ENCODE measurements around the gene ANKLE1. TPM values are rescaled to one million over a fixed set of nuclear protein-coding genes. Genes with fewer than 3 reads are reported as not detected.

Gene ANKLE1
- total and polyA plus RNA-seq, 3 experiments from 2014 or later, result 0.47 to 16.2 (median 15.2) TPM

- no peaks in the 10 kb centered on the region for H3K9me3 ChIP-seq (ENCODE audit: low read length)
- H3K36me3 Mint-ChIP-seq, result peaks cover 0 to 13% (median 3%) of the 10 kb centered on the region in 3 donors
- H3K27me3 Mint-ChIP-seq, result no peaks in the 10 kb centered on the region
- H3K4me1 ChIP-seq (ENCODE audit: insufficient read depth, low read length), result peaks cover 25% of the 10 kb centered on the region
- peak in 1 of 5 donors; percentile 34 for DNase-seq
- no peak overlapping the region for H3K4me3 ChIP-seq (ENCODE audit: low read length)
- H3K27ac ChIP-seq (ENCODE audit: low read depth, low read length), result no peak overlapping the region
- H3K9me3 Mint-ChIP-seq, result no peaks in the 10 kb centered on the region
- H3K4me3 Mint-ChIP-seq, result peak overlapping the region in 5 of 7 donors; percentile 20 to 89 (median 57)
- ChIA-PET CTCF (interaction anchor here (0.7 to 3.2 kb wide), 8 partner anchors 11 to 257 kb away, joined by 3 to 13 read pairs (median 4); partner anchors contain the start of genes BABAM1, DDA1, HAUS8 and MRPL34), POLR2A (interaction anchor here (0.8 to 2.1 kb wide), 4 partner anchors 23 to 259 kb away, joined by 3 to 9 read pairs (median 4); partner anchors contain the start of gene DDA1)
- H3K36me3 ChIP-seq (ENCODE audit: insufficient read depth, low read length), result no peaks in the 10 kb centered on the region
- H3K27me3 ChIP-seq (ENCODE audit: insufficient read depth, low read length, poor library complexity, severe bottlenecking), result no peaks in the 10 kb centered on the region
- H3K27ac Mint-ChIP-seq, result peak overlapping the region in 2 of 8 donors; percentile 37 to 38
- peaks cover 32 to 57% (median 33%) of the 10 kb centered on the region in 3 donors for H3K4me1 Mint-ChIP-seq
Observed at GRCh38 chr19:17332677-17333581, 51.2 kb downstream of the ANKLE1 start.

GRCh38 chr19:17333611-17334413, 52.1 kb downstream of the ANKLE1 start:
- H3K9me3 Mint-ChIP-seq, result no peaks in the 10 kb centered on the region
- no peaks in the 10 kb centered on the region for H3K27me3 Mint-ChIP-seq
- H3K27me3 ChIP-seq (ENCODE audit: insufficient read depth, low read length, poor library complexity, severe bottlenecking), result no peaks in the 10 kb centered on the region
- ChIA-PET CTCF (interaction anchor here (0.7 to 3.2 kb wide), 8 partner anchors 12 to 258 kb away, joined by 3 to 13 read pairs (median 4); partner anchors contain the start of genes BABAM1, DDA1, HAUS8 and MYO9B), POLR2A (interaction anchor here (1.3 to 2.1 kb wide), 4 partner anchors 25 to 259 kb away, joined by 3 to 9 read pairs (median 4); partner anchors contain the start of gene DDA1)
- H3K4me3 Mint-ChIP-seq, result peak overlapping the region; percentile 86 to 93 (median 89)
- DNase-seq, result peak; percentile 42 to 85 (median 48)
- H3K27ac Mint-ChIP-seq, result peak overlapping the region in 7 of 8 donors; percentile 34 to 89 (median 85)
- peaks cover 32 to 65% (median 33%) of the 10 kb centered on the region in 3 donors for H3K4me1 Mint-ChIP-seq
- H3K4me1 ChIP-seq (ENCODE audit: insufficient read depth, low read length), result peaks cover 32% of the 10 kb centered on the region
- H3K36me3 ChIP-seq (ENCODE audit: insufficient read depth, low read length), result no peaks in the 10 kb centered on the region
- H3K36me3 Mint-ChIP-seq, result peaks cover 0 to 13% (median 3%) of the 10 kb centered on the region in 3 donors
- H3K27ac ChIP-seq (ENCODE audit: low read depth, low read length), result peak overlapping the region; percentile 74
- peak overlapping the region; percentile 82 for H3K4me3 ChIP-seq (ENCODE audit: low read length)
- no peaks in the 10 kb centered on the region for H3K9me3 ChIP-seq (ENCODE audit: low read length)

DNA sequence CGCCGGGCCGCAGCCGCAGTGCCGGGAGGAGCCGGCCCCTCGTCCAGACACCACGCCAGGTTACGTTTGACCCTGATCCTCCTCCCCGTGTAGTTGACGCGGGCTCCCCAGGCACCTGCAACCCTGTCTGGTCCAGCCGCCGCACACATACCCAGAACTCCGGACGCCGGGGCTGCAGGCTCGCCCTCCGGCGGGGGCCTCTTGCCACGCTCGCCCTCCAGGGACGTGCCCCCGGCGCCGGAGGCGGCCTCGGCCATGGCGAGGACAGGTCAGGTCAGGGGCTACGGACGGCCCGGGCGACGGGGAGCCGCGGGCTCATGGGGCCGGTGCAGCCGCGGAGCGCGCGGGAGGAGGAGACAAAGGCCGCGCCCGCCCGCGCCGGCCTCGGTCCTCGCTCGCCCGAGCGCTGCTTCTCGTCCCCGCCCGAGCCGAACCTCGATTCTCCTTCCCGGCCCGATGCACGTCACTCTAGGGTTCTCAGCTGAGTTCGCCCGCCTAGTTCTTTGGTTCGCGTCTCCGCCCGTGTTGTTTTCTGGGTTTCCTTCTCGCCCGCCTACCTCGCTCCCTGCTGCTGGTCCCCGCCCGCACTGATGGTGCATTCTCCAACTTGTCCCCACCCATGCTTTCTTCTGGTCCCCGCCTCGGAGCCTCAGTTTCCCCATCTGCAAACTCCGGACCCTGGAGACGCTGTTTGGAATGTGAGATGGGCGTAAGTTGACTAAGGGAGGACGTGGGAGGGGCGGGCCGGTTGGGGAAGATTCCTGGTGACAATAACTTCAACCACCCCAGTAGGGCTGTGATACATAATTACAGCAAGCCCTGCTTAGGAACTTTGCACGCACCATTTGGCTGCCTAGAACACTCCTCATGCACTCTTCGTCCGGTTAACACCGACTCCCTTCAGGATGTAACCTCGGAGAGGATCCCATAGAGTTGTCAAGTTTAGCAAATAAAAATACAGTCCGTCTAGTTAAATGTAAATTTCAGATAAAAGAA, 53.0 kb downstream of the ANKLE1 start, which contains the start of gene ANO8:
Gene ANO8, minus strand, starts transcription at position 442 of the 996 bp plus-strand sequence. Its CDS starts 185 bp downstream, at position 257.
- POLR2A ChIA-PET, result interaction anchor here (0.6 to 2.1 kb wide), 5 partner anchors 11 to 151 kb away, joined by 3 to 13 read pairs (median 4); partner anchors contain the start of genes DDA1 and MRPL34
- H3K27ac Mint-ChIP-seq, result peak within 1 kb of the TSS; percentile 80 to 89 (median 86)
- H3K4me3 Mint-ChIP-seq, result peak within 1 kb of the TSS; percentile 88 to 94 (median 90)
- Histone ChIP-seq H3K27ac (ENCODE audit: low read depth, low read length) (peak within 1 kb of the TSS; percentile 74), H3K4me3 (ENCODE audit: low read length) (peak within 1 kb of the TSS; percentile 82), H3K4me1 (ENCODE audit: insufficient read depth, low read length) (peaks cover 25% of the 10 kb centered on the region), H3K27me3 (ENCODE audit: insufficient read depth, low read length, poor library complexity, severe bottlenecking) (no peaks in the 10 kb centered on the region), H3K36me3 (ENCODE audit: insufficient read depth, low read length) (no peaks in the 10 kb centered on the region), H3K9me3 (ENCODE audit: low read length) (no peaks in the 10 kb centered on the region)
- CTCF ChIA-PET, result interaction anchor here (0.8 to 3.2 kb wide), 9 partner anchors 10 to 131 kb away, joined by 3 to 13 read pairs (median 4); partner anchors contain the start of gene DDA1
- no peaks in the 10 kb centered on the region for H3K27me3 Mint-ChIP-seq
- peak; percentile 87 to 96 (median 93) for DNase-seq
- H3K9me3 Mint-ChIP-seq, result no peaks in the 10 kb centered on the region
- H3K4me1 Mint-ChIP-seq, result peaks cover 31 to 58% (median 33%) of the 10 kb centered on the region in 3 donors
- peaks cover 0 to 13% (median 3%) of the 10 kb centered on the region in 3 donors for H3K36me3 Mint-ChIP-seq

DNA sequence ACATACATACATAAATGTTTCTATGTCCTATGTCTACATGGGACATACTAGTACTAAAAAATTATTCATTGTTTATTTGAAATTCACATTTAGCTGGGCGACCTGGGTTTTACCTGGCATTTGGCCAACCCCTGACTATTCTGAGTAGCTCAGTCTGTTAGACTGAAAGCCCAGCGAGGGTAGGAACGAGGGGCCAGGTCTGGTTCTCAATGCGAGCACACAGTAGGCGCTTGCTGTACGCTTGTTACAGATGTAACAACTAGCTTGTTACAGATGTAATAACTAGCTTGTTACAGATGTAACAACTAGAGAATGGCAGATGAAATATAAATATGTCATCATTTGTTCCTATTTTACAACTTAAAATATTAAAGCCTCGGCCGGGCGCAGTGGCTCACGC, 53.9 kb downstream of the ANKLE1 start:
- no peaks in the 10 kb centered on the region for H3K9me3 ChIP-seq (ENCODE audit: low read length)
- no peak overlapping the region for H3K4me3 ChIP-seq (ENCODE audit: low read length)
- peak overlapping the region; percentile 74 for H3K27ac ChIP-seq (ENCODE audit: low read depth, low read length)
- ChIA-PET CTCF (interaction anchor here (0.8 to 1.5 kb wide), 5 partner anchors 10 to 42 kb away, joined by 3 to 6 read pairs (median 4); partner anchors contain the start of gene DDA1), POLR2A (interaction anchor here (0.6 to 2.1 kb wide), 7 partner anchors 10 to 152 kb away, joined by 3 to 13 read pairs (median 4); partner anchors contain the start of genes DDA1 and MRPL34)
- DNase-seq, result no peak
- peaks cover 24% of the 10 kb centered on the region for H3K4me1 ChIP-seq (ENCODE audit: insufficient read depth, low read length)
- Mint-ChIP-seq H3K27ac (peak overlapping the region in 5 of 8 donors; percentile 12 to 93 (median 80)), H3K36me3 (peaks cover 0 to 13% (median 3%) of the 10 kb centered on the region in 3 donors), H3K4me1 (peaks cover 28 to 53% (median 33%) of the 10 kb centered on the region in 3 donors), H3K4me3 (peak overlapping the region in 6 of 7 donors; percentile 32 to 94 (median 88)), H3K9me3 (no peaks in the 10 kb centered on the region), H3K27me3 (no peaks in the 10 kb centered on the region)
- H3K27me3 ChIP-seq (ENCODE audit: insufficient read depth, low read length, poor library complexity, severe bottlenecking), result no peaks in the 10 kb centered on the region
- no peaks in the 10 kb centered on the region for H3K36me3 ChIP-seq (ENCODE audit: insufficient read depth, low read length)

Other genes with a start within 250 kb of the ANKLE1 start
- gene HAUS8, start 206.4 kb upstream of the ANKLE1 start, total RNA-seq, result 10 to 100 TPM; 33.4 to 36.4 TPM
- gene HAUS8, start 206.4 kb upstream of the ANKLE1 start, polyA plus RNA-seq, result 9.7 TPM
- gene MYO9B, start 206.1 kb upstream of the ANKLE1 start, total RNA-seq, result 100 to 1,000 TPM; 104 to 108 TPM
- gene MYO9B, start 206.1 kb upstream of the ANKLE1 start, polyA plus RNA-seq, result 24.9 TPM
- 10 to 100 TPM; 31.9 to 35.4 TPM for gene USE1, start 66.5 kb upstream of the ANKLE1 start, total RNA-seq
- 33.6 TPM for gene USE1, start 66.5 kb upstream of the ANKLE1 start, polyA plus RNA-seq
- gene OCEL1, start 55.7 kb upstream of the ANKLE1 start, total RNA-seq, result 10 to 100 TPM; 15.0 to 16.8 TPM
- 35.5 TPM for gene OCEL1, start 55.7 kb upstream of the ANKLE1 start, polyA plus RNA-seq
- gene NR2F6, start 36.0 kb upstream of the ANKLE1 start, total RNA-seq, result 1 to 10 TPM; 7.4 to 7.8 TPM
- 0.94 TPM for gene NR2F6, start 36.0 kb upstream of the ANKLE1 start, polyA plus RNA-seq
- under 1 TPM; 0.07 to 0.27 TPM for gene USHBP1, start 17.2 kb upstream of the ANKLE1 start, total RNA-seq
- not detected for gene USHBP1, start 17.2 kb upstream of the ANKLE1 start, polyA plus RNA-seq
- gene BABAM1, start 14.5 kb upstream of the ANKLE1 start, total RNA-seq, result 100 to 1,000 TPM; 124 to 132 TPM
- 114 TPM for gene BABAM1, start 14.5 kb upstream of the ANKLE1 start, polyA plus RNA-seq
- 1 to 10 TPM; 5.2 to 6.0 TPM for gene ABHD8, start 21.5 kb downstream of the ANKLE1 start, total RNA-seq
- gene ABHD8, start 21.5 kb downstream of the ANKLE1 start, polyA plus RNA-seq, result 8.3 TPM
- 100 to 1,000 TPM; 136 to 138 TPM for gene MRPL34, start 24.0 kb downstream of the ANKLE1 start, total RNA-seq
- 227 TPM for gene MRPL34, start 24.0 kb downstream of the ANKLE1 start, polyA plus RNA-seq
- 10 to 100 TPM; 47.9 to 51.1 TPM for gene DDA1, start 27.7 kb downstream of the ANKLE1 start, total RNA-seq
- 34.7 TPM for gene DDA1, start 27.7 kb downstream of the ANKLE1 start, polyA plus RNA-seq
- 1 to 10 TPM; 4.1 to 5.1 TPM for gene ANO8, start 53.0 kb downstream of the ANKLE1 start, total RNA-seq
- 0.43 TPM for gene ANO8, start 53.0 kb downstream of the ANKLE1 start, polyA plus RNA-seq
- 10 to 100 TPM; 47.3 to 55.7 TPM for gene GTPBP3, start 55.7 kb downstream of the ANKLE1 start, total RNA-seq
- gene GTPBP3, start 55.7 kb downstream of the ANKLE1 start, polyA plus RNA-seq, result 13.3 TPM
- gene PLVAP, start 95.4 kb downstream of the ANKLE1 start, total RNA-seq, result not detected
- not detected for gene PLVAP, start 95.4 kb downstream of the ANKLE1 start, polyA plus RNA-seq
- gene CCDC194, start 112.3 kb downstream of the ANKLE1 start, total RNA-seq, result 1 to 10 TPM; 1.1 to 1.5 TPM
- not detected for gene CCDC194, start 112.3 kb downstream of the ANKLE1 start, polyA plus RNA-seq
- gene BST2, start 123.7 kb downstream of the ANKLE1 start, total RNA-seq, result 100 to 1,000 TPM; 116 to 124 TPM
- 192 TPM for gene BST2, start 123.7 kb downstream of the ANKLE1 start, polyA plus RNA-seq
- 10 to 100 TPM; 34.5 to 39.2 TPM for gene MVB12A, start 138.1 kb downstream of the ANKLE1 start, total RNA-seq
- gene MVB12A, start 138.1 kb downstream of the ANKLE1 start, polyA plus RNA-seq, result 26.9 TPM
- not detected for gene TMEM221, start 166.8 kb downstream of the ANKLE1 start, total RNA-seq
- not detected for gene TMEM221, start 166.8 kb downstream of the ANKLE1 start, polyA plus RNA-seq
- gene NXNL1, start 179.0 kb downstream of the ANKLE1 start, total RNA-seq, result not detected
- not detected for gene NXNL1, start 179.0 kb downstream of the ANKLE1 start, polyA plus RNA-seq
- gene SLC27A1, start 188.6 kb downstream of the ANKLE1 start, total RNA-seq, result 1 to 10 TPM; 2.0 to 3.7 TPM
- gene SLC27A1, start 188.6 kb downstream of the ANKLE1 start, polyA plus RNA-seq, result 6.6 TPM
- gene PGLS, start 229.7 kb downstream of the ANKLE1 start, total RNA-seq, result 10 to 100 TPM; 56.6 to 71.1 TPM
- gene PGLS, start 229.7 kb downstream of the ANKLE1 start, polyA plus RNA-seq, result 78.4 TPM